Measurements from ENCODE around the gene VSTM1.
A peak's percentile ranks its signal among the peaks of the same experiment; 100 is the strongest.

Gene VSTM1

GRCh38 chr19:54026656-54027055, 37.0 kb downstream of the VSTM1 start:
- no peak overlapping the region for H3K27ac ChIP-seq (ENCODE audit: poor library complexity, severe bottlenecking)
- no peak overlapping the region for H3K4me3 ChIP-seq (ENCODE audit: severe bottlenecking)
- no peak for DNase-seq (ENCODE audit: low spot score)
- H3K27me3 ChIP-seq (ENCODE audit: insufficient read depth, poor library complexity, severe bottlenecking) = no peaks in the 10 kb centered on the region
- no peak for ATAC-seq (ENCODE audit: low read depth)
- no peaks in the 10 kb centered on the region for H3K4me1 ChIP-seq (ENCODE audit: insufficient read depth, poor library complexity, severe bottlenecking)
- H3K9me3 ChIP-seq (ENCODE audit: severe bottlenecking) = no peaks in the 10 kb centered on the region
- no peak for TF ChIP-seq CTCF (IDR thresholded peaks at IDR 0.05; ENCODE audit: poor library complexity, severe bottlenecking)
- no peaks in the 10 kb centered on the region for H3K36me3 ChIP-seq (ENCODE audit: low read depth)

GRCh38 chr19:54024660-54025059, 39.0 kb downstream of the VSTM1 start:
- H3K9me3 ChIP-seq (ENCODE audit: severe bottlenecking) = no peaks in the 10 kb centered on the region
- no peak overlapping the region for H3K4me3 ChIP-seq (ENCODE audit: severe bottlenecking)
- no peaks in the 10 kb centered on the region for H3K36me3 ChIP-seq (ENCODE audit: low read depth)
- no peak for TF ChIP-seq CTCF (IDR thresholded peaks at IDR 0.05; ENCODE audit: poor library complexity, severe bottlenecking)
- no peak overlapping the region for H3K27ac ChIP-seq (ENCODE audit: poor library complexity, severe bottlenecking)
- no peaks in the 10 kb centered on the region for H3K27me3 ChIP-seq (ENCODE audit: insufficient read depth, poor library complexity, severe bottlenecking)
- H3K4me1 ChIP-seq (ENCODE audit: insufficient read depth, poor library complexity, severe bottlenecking) = peaks cover 7% of the 10 kb centered on the region
- DNase-seq (ENCODE audit: low spot score) = no peak
- ATAC-seq (ENCODE audit: low read depth) = no peak

- Histone ChIP-seq H3K27me3 (ENCODE audit: insufficient read depth, poor library complexity, severe bottlenecking) (no peaks in the 10 kb centered on the region), H3K4me1 (ENCODE audit: insufficient read depth, poor library complexity, severe bottlenecking) (peaks cover 15% of the 10 kb centered on the region), H3K4me3 (ENCODE audit: severe bottlenecking) (no peak overlapping the region), H3K36me3 (ENCODE audit: low read depth) (no peaks in the 10 kb centered on the region), H3K9me3 (ENCODE audit: severe bottlenecking) (no peaks in the 10 kb centered on the region), H3K27ac (ENCODE audit: poor library complexity, severe bottlenecking) (peak overlapping the region; percentile 12)
- DNase-seq (ENCODE audit: low spot score) = no peak
- TF ChIP-seq CTCF (IDR thresholded peaks at IDR 0.05; ENCODE audit: poor library complexity, severe bottlenecking) = no peak
- ATAC-seq (ENCODE audit: low read depth) = no peak
Measured at GRCh38 chr19:54023191-54023590, 40.5 kb downstream of the VSTM1 start.

GRCh38 chr19:54021932-54022331, 41.8 kb downstream of the VSTM1 start:
- Histone ChIP-seq H3K4me3 (ENCODE audit: severe bottlenecking) (no peak overlapping the region), H3K4me1 (ENCODE audit: insufficient read depth, poor library complexity, severe bottlenecking) (peaks cover 15% of the 10 kb centered on the region), H3K9me3 (ENCODE audit: severe bottlenecking) (no peaks in the 10 kb centered on the region), H3K27ac (ENCODE audit: poor library complexity, severe bottlenecking) (peak overlapping the region; percentile 12), H3K36me3 (ENCODE audit: low read depth) (no peaks in the 10 kb centered on the region), H3K27me3 (ENCODE audit: insufficient read depth, poor library complexity, severe bottlenecking) (no peaks in the 10 kb centered on the region)
- DNase-seq (ENCODE audit: low spot score) (no peak), ATAC-seq (ENCODE audit: low read depth) (no peak)
- no peak for TF ChIP-seq CTCF (IDR thresholded peaks at IDR 0.05; ENCODE audit: poor library complexity, severe bottlenecking)

GRCh38 chr19:54021363-54021762, 42.3 kb downstream of the VSTM1 start:
- no peaks in the 10 kb centered on the region for H3K27me3 ChIP-seq (ENCODE audit: insufficient read depth, poor library complexity, severe bottlenecking)
- peaks cover 15% of the 10 kb centered on the region for H3K4me1 ChIP-seq (ENCODE audit: insufficient read depth, poor library complexity, severe bottlenecking)
- H3K9me3 ChIP-seq (ENCODE audit: severe bottlenecking) = no peaks in the 10 kb centered on the region
- H3K4me3 ChIP-seq (ENCODE audit: severe bottlenecking) = no peak overlapping the region
- peak overlapping the region; percentile 95 for H3K27ac ChIP-seq (ENCODE audit: poor library complexity, severe bottlenecking)
- no peak for TF ChIP-seq CTCF (IDR thresholded peaks at IDR 0.05; ENCODE audit: poor library complexity, severe bottlenecking)
- ATAC-seq (ENCODE audit: low read depth) (no peak), DNase-seq (ENCODE audit: low spot score) (no peak)
- H3K36me3 ChIP-seq (ENCODE audit: low read depth) = no peaks in the 10 kb centered on the region

Data from RWPE2 (cell line).